GM10847 (cell line): Measurements from ENCODE around the gene LY86.

Experiments
- POLR2A ChIP-seq: IDR thresholded peaks from 2 replicates; pipeline ENCODE4 v1.6.1; 2011; ENCODE audit not compliant: insufficient read length; ENCODE audit errors: extremely low read depth

LY86 gene

DNA sequence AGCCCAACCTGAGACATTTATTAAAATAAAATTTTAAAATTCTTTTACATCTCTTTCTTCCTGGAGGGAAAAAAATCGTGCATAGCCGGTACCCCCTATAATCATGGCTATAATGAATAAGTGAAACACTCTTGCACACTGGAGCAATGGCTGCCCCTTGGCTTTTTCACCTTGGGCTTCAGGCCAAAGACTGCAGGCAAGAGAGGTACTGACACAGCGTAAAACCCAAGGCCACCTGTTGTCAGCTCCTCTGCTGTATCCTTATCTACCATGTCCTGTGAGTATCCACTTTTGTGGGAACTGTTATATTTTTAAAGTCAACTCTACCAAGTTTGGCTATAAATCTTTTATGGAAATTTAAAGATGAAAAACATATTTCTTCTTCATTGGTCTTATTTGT, 23.0 kb upstream of the LY86 start:
- TF ChIP-seq POLR2A, result no peak

DNA sequence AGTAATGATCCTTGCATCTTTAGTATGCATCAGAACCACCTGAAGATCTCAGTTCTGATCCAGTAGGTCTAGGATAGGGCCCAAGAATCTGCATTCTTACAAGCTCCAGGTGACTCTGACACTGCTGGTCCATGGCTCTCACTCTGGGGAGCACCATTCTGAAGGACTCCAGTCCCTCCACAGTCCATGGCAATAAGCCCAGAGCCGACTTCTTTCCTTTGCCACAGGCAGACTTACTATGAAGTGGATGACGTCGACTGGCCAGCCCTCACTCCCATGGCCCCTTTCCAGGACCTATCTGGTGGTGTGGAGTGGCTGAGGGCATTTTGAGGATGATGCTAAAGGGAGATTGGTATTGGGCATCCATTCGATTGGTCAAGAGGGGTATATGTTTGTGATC, 21.8 kb upstream of the LY86 start:
- TF ChIP-seq POLR2A, result no peak

DNA sequence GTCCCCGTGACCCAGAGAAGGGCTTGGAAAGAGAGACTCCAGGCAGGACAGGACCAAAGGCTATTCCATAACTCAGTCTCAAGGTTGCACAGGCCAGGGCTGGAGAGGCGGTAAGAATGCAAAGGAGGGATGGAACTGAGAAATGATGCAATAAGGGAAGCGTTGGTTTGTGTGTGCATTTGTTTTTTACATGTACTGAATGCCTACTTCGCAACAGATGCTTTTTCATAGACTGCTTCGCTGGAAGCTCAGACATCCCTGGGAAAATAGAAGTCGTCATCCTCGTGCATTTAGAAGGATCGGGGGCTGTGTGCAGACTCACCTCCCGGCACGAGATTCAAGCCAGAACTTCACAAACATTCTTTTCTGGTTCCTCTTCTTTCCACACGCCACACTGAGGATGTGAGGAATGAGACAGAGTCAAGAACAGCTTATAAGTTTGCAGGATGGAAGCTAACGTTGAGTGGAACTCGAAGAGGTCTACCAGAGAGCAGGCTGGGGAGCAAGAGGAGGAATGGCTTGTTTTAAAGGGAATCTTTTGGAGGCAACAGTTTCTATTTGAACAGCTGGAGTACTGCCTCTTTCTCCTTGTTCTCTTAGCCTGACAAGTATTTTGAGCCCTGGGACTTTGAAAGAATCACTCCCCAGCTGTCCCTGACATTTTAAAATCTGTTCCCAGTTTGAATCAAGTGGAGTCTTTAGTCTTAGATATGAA, 19.3 kb upstream of the LY86 start:
- no peak for TF ChIP-seq POLR2A

DNA sequence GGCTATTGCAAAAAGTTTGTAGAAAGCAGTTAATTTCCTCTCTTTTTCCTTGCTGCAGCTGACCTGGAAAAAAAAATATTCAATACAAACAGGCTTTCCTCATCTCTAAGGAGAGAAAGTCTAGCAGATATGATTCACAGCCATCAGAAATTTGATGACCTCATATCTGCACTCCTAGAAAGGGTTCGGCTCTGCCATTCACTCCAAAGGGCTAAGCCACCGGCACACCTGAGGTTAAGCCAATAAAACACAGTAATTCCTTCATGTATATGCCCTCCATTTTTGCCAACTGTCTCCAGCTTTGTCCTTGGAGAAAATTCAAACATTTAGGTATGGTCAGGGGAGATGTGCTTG, 18.7 kb upstream of the LY86 start:
- TF ChIP-seq POLR2A, result no peak

DNA sequence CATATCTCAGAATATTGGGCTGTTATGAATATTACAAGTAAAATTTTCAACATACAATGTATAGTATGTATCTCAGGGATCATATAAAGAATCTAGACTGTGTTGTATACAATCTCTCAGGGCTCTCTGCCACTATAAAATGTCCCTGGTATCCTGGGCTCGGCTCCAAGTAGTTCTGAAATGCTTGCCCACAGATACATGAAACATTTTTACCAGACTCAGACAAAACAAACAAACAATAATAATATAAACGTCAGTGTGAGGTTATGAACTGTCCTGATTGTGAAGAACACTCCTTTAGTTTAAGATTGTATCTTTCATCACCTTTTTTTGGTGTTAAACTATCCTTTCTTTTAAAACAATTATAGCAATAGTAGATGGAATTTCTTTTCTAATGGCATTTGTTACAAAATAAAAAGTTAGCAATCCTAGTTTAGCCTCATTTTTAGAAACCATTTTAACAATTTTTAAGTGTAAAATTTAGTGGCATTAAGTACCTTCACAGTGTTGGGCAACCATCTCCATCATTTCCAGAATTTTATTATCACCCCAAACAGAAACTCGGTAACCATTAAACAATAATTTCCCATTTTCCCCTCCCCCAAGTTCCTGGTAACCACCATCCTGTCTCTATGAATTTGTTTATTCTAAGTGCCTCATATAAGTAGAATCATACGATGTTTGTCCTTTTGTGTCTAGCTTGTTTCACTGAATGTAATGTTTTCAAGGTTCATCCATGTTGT, 17.4 kb upstream of the LY86 start:
- TF ChIP-seq POLR2A, result no peak

DNA sequence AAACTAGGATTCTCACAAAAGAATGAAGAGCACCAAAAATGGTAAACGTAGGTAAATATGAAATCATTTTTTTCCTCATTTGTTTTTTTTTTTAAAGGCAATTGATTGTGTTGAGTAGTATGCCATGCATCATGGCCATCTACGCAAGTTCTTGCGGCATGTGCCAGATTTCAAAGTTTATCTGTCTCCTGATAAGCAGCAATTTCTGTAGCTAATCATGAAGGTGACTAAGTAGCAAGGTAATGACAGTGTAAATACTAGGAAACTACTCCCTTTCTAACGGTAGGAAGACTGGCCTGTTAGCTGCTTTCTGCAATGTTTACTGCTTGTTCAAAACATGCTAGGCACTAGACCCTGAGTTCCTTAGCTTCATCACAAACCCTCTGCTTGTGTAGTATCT, 13.4 kb upstream of the LY86 start:
- no peak for TF ChIP-seq POLR2A

DNA sequence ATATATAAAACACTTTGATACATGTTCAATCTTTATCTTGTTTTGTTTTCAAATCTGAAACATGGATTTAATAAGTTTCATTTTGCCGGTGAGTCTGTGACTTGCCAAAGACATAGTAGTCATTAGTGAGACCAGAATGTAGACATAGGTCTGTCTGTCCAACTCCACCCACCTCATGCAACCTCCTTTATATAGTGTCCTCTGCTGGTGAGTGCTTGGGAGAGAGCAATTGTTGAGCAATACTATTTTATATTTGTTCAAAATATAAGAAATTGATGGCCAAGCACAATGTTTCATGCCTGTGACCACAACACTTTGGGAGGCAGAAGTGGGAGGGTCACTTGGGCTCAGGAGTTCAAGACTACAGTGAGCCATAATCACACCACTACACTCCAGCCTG, 10.8 kb upstream of the LY86 start:
- no peak for TF ChIP-seq POLR2A

DNA sequence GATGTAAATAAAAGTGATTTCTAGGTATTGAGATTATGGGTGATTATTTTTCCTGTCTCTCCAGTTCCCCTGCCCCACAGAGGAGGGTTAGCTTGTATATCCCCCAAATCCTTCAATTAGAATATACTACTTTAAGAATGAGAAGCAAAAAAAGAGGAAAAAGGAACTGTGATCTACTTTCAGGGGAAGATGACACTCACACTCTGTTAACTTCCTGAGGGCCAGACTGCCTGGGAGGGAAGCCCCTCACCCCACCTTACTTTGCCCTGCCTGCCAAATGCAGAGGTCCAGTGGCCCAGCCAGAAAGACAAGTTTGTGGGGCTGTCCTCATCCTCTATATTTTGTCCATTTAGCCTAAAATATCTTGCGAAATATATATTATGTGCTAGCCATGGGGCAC, 9.2 kb upstream of the LY86 start:
- TF ChIP-seq POLR2A, result no peak

DNA sequence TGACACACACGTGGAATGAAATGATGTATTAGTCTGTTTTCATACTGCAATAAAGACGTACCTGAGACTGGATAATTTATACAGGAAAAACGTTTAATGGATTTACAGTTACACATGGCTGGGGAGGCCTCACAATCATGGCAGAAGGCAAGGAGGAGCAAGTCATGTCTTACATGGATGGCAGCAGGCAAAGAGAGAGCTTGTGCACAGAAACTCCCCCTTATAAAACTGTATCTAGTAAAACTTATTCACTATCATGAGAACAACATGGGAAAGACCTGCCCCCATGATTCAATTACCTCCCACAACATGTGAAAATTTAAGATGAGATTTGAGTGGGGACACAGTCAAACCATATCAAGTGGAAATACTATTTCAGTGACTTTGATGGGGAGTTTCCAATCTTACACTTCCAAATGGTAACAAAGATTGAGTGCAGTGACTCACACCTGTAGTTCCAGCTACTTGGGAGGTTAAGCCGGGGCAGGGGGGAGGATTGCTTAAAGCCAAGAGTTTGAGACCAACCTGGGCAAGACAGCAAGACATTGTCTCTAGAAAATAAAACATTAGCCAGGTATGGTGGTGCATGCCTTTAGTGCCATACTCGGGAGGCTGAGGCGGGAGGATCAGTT, 8.2 kb upstream of the LY86 start:
- TF ChIP-seq POLR2A, result no peak

DNA sequence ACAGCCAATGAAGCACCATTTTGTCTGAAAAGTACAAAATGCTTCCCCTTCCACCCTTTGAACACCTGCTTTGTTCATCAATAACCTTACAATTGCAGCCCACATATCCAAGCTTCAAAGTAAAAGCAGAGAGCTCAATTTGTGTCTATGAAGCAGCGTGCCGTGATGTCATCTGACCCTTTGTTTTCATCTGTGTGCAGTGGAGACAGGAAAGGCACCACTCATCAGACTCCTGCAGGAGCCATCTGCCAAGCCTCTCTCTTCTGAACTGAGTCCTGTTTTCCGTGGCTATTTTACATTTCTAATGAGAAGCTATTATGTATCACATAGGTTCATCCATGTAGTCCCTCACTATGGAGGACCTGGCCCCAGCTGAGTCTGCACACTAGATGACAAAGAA, 7.5 kb upstream of the LY86 start:
- no peak for TF ChIP-seq POLR2A

DNA sequence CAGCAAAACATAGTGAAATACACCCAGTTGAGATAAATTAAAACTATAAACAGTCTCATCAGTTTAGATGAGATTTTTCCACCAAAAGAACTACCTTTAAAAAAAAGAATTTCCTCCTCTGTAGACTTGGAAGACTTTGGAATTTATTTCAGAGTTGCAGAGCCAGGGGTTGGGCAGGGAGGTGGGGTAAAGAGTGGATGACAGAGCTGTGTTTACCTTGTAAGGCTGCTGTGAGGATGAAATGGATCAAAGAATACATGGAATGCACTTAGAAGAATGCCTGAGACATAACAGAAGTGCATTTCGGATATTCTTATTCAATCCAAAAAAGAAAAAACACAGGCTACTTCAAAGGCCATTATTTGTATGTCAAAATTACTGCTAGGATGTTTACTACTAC, 6.4 kb upstream of the LY86 start:
- no peak for TF ChIP-seq POLR2A

DNA sequence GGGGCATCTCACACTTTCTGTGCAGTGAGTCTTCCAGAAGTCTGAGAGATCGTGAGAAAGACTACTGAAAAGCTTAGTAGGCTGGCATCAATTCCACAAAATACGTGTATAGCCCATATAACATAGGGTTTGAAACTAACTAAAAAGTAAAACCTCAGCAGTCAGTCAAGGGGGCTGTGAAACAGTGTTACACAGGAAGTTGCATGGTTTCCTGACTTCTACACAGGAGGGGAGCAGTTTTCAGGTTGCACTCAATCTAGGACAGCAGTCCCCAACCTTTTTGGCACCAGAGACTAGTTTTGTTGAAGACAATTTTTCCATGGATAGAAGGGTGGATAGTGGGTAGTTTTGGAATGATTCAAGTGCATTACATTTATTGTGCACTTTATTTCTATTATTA, 4.7 kb upstream of the LY86 start:
- no peak for TF ChIP-seq POLR2A

DNA sequence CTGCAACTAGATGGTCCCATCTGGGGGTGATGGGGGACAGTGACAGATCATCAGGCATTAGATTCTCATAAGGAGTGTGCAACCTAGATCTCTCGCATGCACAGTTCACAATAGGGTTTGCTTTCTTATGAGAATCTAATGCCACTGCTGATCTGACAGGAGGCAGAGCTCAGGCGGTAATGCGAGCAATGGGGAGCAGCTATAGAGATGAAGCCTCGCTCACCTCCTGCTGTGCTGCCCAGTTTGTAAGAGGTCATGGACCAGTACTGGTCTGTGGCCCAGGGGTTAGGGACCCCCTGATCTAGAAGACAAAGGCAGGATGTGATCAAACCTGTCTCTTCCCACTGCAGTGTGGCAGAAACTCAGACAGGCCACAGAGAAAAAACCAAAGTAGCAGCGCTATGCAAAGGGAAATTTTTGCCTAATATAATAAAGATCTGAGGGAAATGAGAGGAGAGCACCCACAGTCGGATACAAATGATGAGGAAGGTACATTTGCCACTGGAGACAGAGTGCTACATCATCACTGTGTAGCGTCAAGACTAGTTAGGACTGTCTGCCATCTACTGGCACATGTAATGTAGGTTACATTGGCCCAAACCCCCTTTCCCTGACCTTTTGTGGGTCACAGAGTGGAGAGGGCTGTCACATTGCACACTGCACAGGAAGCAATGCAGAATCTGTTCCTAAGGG, 4.1 kb upstream of the LY86 start:
- no peak for TF ChIP-seq POLR2A

DNA sequence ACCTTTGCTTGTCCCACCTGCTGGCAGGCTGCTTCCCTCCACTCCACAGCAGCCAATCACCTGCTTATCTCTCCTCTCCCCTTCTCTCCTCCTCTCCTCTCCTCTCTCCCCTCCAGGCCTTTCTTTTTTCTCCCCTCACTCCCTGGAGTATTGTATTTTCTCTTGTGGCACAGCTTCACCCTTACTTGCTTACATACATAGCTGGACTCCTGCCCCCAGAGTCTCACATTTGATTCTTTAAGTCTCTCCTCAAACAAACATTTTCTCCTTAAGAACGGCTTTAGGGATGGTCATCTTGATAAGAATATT, 3.6 kb upstream of the LY86 start:
- no peak for TF ChIP-seq POLR2A

DNA sequence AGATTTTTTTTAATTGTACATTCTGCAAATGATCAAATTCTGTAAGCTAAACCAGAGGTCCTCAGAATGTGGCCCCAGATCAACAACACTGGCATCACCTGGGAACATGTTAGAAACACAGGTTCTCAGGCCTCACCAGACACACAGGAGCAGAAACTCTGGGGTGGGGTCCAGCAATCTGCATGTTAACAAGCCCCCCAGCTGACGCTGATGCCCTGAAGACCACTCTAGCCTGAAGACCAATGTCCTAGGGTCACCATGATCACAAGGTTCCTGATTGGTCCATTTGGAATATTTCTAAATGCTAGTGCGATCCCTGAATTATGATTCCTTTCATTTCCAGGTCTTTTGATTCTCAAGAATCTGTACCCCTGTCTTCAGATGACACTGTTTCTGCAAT, 2.4 kb upstream of the LY86 start:
- TF ChIP-seq POLR2A, result no peak
